Stimulated activated naive CD8-positive, alpha-beta T cell treated with anti-CD3 and anti-CD28 coated beads, Interleukin-15, Interleukin-2, amounts not matched to agents 100 ng/mL and 50 ng/mL, for 24 hours (primary cell): ENCODE measurements around the gene FHL1.

Experiments used
- H3K27ac Mint-ChIP-seq: one replicate; pipeline ENCODE4 v1.8.0; 2021; ENCODE audit warnings: mild to moderate bottlenecking, mixed read lengths
- H3K27me3 Mint-ChIP-seq: one replicate; pipeline ENCODE4 v1.8.0; 2021; ENCODE audit warnings: mixed read lengths
- H3K36me3 Mint-ChIP-seq: one replicate; pipeline ENCODE4 v1.8.0; 2021; ENCODE audit warnings: low read depth, mixed read lengths
- H3K4me1 Mint-ChIP-seq: one replicate; pipeline ENCODE4 v1.8.0; 2021; ENCODE audit warnings: low read depth, mixed read lengths
- H3K4me3 Mint-ChIP-seq: one replicate; pipeline ENCODE4 v1.8.0; 2021; ENCODE audit warnings: mild to moderate bottlenecking, mixed read lengths
- H3K9me3 Mint-ChIP-seq: one replicate; pipeline ENCODE4 v1.8.0; 2021; ENCODE audit warnings: mixed read lengths

The FHL1 gene

DNA sequence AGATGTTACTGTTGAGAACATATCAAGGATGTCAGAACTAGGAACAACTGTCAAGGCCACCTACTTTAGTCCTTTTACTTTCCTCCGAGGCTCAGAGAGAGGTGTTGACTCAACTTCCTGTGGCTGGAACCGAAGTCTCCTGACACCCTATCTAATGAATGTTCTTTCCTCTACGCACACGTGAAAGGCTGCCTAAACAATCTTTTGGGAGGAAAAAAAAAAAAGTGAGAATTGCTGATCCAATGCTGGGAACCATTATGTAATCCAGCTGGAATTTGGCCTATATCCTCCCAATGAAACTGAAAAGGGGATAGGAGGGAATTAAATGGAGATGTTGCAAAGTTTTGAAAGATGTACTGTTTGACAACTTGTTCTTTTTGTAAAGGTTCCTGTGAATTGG, 112.2 kb downstream of the FHL1 start:
- Mint-ChIP-seq H3K27me3 (no peaks in the 10 kb centered on the region), H3K36me3 (no peaks in the 10 kb centered on the region), H3K9me3 (no peaks in the 10 kb centered on the region), H3K27ac (peak overlapping the region; percentile 77), H3K4me1 (peaks cover 18% of the 10 kb centered on the region), H3K4me3 (no peak overlapping the region)

DNA sequence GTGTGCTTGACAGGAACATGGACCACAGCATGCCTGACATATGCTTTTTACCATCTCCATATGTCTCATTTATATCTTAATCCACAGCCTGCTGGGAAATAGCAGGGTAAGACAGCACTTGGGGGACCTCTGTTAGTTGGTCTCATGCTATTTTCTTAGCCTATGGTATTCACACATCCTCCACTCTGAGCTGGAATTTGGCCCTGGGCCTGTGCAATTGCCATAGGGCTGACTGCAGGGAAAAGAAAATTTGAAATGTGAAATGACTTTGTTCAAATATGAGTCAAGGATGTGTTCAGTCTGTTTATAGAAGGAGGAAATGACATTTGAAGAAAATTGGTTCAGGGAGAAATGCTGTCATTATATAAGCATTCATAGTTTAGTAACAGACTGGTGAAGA, 113.4 kb downstream of the FHL1 start:
- H3K27ac Mint-ChIP-seq, result no peak overlapping the region
- no peaks in the 10 kb centered on the region for H3K27me3 Mint-ChIP-seq
- no peaks in the 10 kb centered on the region for H3K9me3 Mint-ChIP-seq
- H3K36me3 Mint-ChIP-seq, result no peaks in the 10 kb centered on the region
- no peak overlapping the region for H3K4me3 Mint-ChIP-seq
- H3K4me1 Mint-ChIP-seq, result peaks cover 18% of the 10 kb centered on the region
